ENCODE data around the gene ATF6. TPM values are rescaled to one million over a fixed set of nuclear protein-coding genes. Genes with fewer than 3 reads are reported as not detected.

The ATF6 gene
- total and polyA plus RNA-seq, 2 donors from 2014 or later = 11.5 to 35.6 TPM

GRCh38 chr1:161799792-161800191 lies 33.7 kb downstream of the ATF6 start:
- H3K27ac ChIP-seq (ENCODE audit: low read depth in 2 of 2, low read length in 2 of 2) = no peak overlapping the region
- intact Hi-C loops (cut with DNase I) = no loop called here
- TF ChIP-seq CTCF (IDR thresholded peaks at IDR 0.05; ENCODE audit: borderline replicate concordance, extremely low read depth, insufficient read depth) = no peak

GRCh38 chr1:161801955-161802354 lies 35.8 kb downstream of the ATF6 start:
- Histone ChIP-seq H3K4me3 (ENCODE audit: low read length in 3 of 3) (no peak overlapping the region), H3K9ac (ENCODE audit: low read length in 3 of 3) (no peak overlapping the region), H3K27ac (ENCODE audit: low read depth in 2 of 2, low read length in 2 of 2) (no peak overlapping the region), H3K27me3 (ENCODE audit: control insufficient read depth, insufficient read depth, low read length) (no peaks in the 10 kb centered on the region), H3K4me1 (ENCODE audit: control insufficient read depth in 2 of 3, insufficient read depth in 2 of 3, low read depth in 1 of 3, low read length in 3 of 3) (no peaks in the 10 kb centered on the region), H3K36me3 (ENCODE audit: control insufficient read depth in 2 of 3, insufficient read depth in 3 of 3, low read length in 3 of 3) (peaks cover 3 to 9% (median 5%) of the 10 kb centered on the region in 3 donors), H3K9me3 (ENCODE audit: control insufficient read depth in 2 of 3, insufficient read depth in 1 of 3, low read length in 3 of 3) (no peaks in the 10 kb centered on the region)
- intact Hi-C loops (cut with DNase I) = no loop called here
- peak in 1 of 5 donors; percentile 6 for DNase-seq
- no peak for FAIRE-seq
- TF ChIP-seq CTCF (IDR thresholded peaks at IDR 0.05; ENCODE audit: borderline replicate concordance, extremely low read depth, insufficient read depth) = no peak

More at GRCh38 chr1:161799792-161800191, 33.7 kb downstream of the ATF6 start:
- no peak overlapping the region for H3K9ac ChIP-seq (ENCODE audit: low read length in 3 of 3)
- H3K27me3 ChIP-seq (ENCODE audit: control insufficient read depth, insufficient read depth, low read length) = no peaks in the 10 kb centered on the region
- H3K9me3 ChIP-seq (ENCODE audit: control insufficient read depth in 2 of 3, insufficient read depth in 1 of 3, low read length in 3 of 3) = no peaks in the 10 kb centered on the region
- FAIRE-seq (no peak), DNase-seq (no peak)
- no peak overlapping the region for H3K4me3 ChIP-seq (ENCODE audit: low read length in 3 of 3)
- H3K4me1 ChIP-seq (ENCODE audit: control insufficient read depth in 2 of 3, insufficient read depth in 2 of 3, low read depth in 1 of 3, low read length in 3 of 3) = no peaks in the 10 kb centered on the region
- H3K36me3 ChIP-seq (ENCODE audit: control insufficient read depth in 2 of 3, insufficient read depth in 3 of 3, low read length in 3 of 3) = peaks cover 5 to 11% (median 5%) of the 10 kb centered on the region in 3 donors

- DNase-seq (no peak), FAIRE-seq (no peak)
- intact Hi-C loops (cut with DNase I) = no loop called here
- H3K36me3 ChIP-seq (ENCODE audit: control insufficient read depth in 2 of 3, insufficient read depth in 3 of 3, low read length in 3 of 3) = peaks cover 0 to 7% (median 2%) of the 10 kb centered on the region in 3 donors
- no peak overlapping the region for H3K9ac ChIP-seq (ENCODE audit: low read length in 3 of 3)
- H3K4me1 ChIP-seq (ENCODE audit: control insufficient read depth in 2 of 3, insufficient read depth in 2 of 3, low read depth in 1 of 3, low read length in 3 of 3) = no peaks in the 10 kb centered on the region
- no peak overlapping the region for H3K4me3 ChIP-seq (ENCODE audit: low read length in 3 of 3)
- no peak overlapping the region for H3K27ac ChIP-seq (ENCODE audit: low read depth in 2 of 2, low read length in 2 of 2)
- TF ChIP-seq CTCF (IDR thresholded peaks at IDR 0.05; ENCODE audit: borderline replicate concordance, extremely low read depth, insufficient read depth) = no peak
- H3K9me3 ChIP-seq (ENCODE audit: control insufficient read depth in 2 of 3, insufficient read depth in 1 of 3, low read length in 3 of 3) = no peaks in the 10 kb centered on the region
- H3K27me3 ChIP-seq (ENCODE audit: control insufficient read depth, insufficient read depth, low read length) = no peaks in the 10 kb centered on the region
Observed at GRCh38 chr1:161803181-161803580, 37.1 kb downstream of the ATF6 start.
